GM12872 (cell line): ENCODE data around the gene NUDT1.

Experiments
- TF ChIP-seq, protein P1 (sequence below): IDR thresholded peaks from 3 replicates; pipeline ENCODE4 v1.5.1; 2011; ENCODE audit warnings: low read depth, mild to moderate bottlenecking, low read length, moderate library complexity; ENCODE audit not compliant: insufficient read depth

NUDT1 gene

GRCh38 chr7:2214636-2215035 lies 27.4 kb upstream of the NUDT1 start:
- TF ChIP-seq, protein P1, sequence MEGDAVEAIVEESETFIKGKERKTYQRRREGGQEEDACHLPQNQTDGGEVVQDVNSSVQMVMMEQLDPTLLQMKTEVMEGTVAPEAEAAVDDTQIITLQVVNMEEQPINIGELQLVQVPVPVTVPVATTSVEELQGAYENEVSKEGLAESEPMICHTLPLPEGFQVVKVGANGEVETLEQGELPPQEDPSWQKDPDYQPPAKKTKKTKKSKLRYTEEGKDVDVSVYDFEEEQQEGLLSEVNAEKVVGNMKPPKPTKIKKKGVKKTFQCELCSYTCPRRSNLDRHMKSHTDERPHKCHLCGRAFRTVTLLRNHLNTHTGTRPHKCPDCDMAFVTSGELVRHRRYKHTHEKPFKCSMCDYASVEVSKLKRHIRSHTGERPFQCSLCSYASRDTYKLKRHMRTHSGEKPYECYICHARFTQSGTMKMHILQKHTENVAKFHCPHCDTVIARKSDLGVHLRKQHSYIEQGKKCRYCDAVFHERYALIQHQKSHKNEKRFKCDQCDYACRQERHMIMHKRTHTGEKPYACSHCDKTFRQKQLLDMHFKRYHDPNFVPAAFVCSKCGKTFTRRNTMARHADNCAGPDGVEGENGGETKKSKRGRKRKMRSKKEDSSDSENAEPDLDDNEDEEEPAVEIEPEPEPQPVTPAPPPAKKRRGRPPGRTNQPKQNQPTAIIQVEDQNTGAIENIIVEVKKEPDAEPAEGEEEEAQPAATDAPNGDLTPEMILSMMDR = no peak

DNA sequence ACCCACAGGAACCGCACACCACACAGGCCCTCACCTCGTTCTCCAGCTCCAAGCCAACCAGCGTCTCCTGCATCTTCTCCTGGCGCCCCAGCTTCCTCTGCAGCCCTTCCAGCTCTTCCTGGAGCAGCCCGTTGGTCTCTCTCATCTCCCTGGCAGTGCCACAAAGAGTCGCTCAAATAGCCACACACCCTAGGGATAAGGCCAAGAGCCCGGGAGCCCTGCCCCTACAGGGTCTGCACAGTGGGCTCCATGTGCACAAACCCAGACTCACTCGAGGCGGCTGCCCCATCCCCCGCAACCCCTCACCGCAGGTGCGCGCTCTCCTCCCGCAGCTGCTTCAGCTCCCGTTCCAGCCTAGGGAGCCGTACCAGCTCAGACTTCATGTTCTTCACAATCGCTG lies 26.2 kb upstream of the NUDT1 start:
- TF ChIP-seq, protein P1 = no peak

DNA sequence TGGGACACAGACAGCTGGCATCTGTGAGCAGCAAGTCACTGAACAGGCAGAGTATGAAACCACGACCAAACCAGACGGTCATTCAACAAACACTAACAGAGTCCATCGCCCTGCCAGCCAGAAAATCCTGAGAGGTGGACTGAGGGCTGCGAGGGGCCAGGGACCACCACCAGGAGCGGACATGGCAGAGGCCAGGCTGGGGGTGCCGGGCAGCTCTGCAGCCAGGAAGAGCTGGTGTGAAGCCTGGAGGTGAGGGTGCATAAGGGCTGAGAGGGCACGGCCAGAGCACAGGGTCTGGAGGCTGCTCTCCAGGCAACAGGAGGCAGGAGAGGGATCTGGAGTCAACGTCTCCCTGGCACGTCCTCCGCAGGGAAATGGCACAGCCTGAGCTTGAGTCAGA lies 24.8 kb upstream of the NUDT1 start:
- TF ChIP-seq, protein P1 = no peak

DNA sequence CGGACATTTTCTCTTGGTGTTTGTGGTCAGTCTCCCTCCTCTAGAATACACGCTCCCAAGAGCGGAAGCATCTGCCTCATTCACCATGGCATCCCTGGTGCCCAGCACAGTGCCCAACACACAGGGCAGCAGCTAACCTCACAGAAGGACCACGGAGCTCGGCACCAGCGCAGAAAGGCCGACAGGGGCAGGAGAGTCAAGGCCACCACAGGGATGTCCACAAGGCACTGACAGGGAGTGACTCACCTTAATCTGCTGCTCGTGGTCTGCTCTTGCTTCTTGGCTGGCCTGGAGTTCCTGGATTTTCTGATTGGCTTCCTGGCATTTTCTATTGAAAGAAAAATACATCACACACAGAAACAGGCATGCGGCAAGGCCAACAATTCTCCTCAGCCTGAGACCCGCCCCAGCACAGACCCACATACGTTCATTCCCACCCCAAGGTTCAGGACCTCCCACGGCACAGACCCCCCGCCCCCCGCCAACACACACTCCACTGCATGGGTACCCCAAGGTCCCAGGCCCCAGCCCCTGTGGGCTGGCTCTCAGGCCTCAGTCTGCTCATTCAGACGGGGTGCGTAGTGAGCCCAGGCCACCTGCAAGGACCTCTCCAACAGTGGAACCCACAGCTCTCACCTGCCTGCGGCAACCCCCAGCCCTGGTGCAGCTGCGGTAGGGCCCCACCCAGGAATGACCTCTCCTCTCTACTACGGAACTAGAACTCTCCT lies 24.1 kb upstream of the NUDT1 start:
- TF ChIP-seq, protein P1 = no peak

DNA sequence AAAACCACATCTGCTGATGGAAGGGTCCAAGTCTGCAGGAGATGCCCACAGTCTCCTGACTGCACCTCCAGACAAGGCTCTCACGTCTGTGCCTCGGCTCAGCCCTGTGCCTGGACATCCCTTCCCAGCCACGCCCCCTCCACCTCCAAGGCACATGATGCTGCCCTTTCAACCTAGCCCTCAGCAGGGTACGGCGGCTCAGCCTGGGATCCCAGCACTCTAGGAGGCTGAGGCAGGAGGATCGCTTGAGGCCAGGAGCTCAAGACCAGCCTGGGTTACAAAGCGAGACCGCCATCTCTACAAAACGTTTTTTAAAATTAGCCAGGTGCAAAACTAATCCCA lies 23.6 kb upstream of the NUDT1 start:
- TF ChIP-seq, protein P1 = no peak

GRCh38 chr7:2219136-2219535 lies 22.9 kb upstream of the NUDT1 start:
- TF ChIP-seq, protein P1 = no peak

- TF ChIP-seq, protein P1 = no peak
These were observed 22.4 kb upstream of the NUDT1 start for GRCh38 chr7:2219606-2220005.
